Measurements from ENCODE around the gene LMNTD2. TPM values are rescaled to one million over a fixed set of nuclear protein-coding genes. Genes with fewer than 3 reads are reported as not detected.
A peak's percentile ranks its signal among the peaks of the same experiment; 100 is the strongest.

Gene LMNTD2
- total RNA-seq, 1 experiment from 2014 or later: 4.0 TPM

DNA sequence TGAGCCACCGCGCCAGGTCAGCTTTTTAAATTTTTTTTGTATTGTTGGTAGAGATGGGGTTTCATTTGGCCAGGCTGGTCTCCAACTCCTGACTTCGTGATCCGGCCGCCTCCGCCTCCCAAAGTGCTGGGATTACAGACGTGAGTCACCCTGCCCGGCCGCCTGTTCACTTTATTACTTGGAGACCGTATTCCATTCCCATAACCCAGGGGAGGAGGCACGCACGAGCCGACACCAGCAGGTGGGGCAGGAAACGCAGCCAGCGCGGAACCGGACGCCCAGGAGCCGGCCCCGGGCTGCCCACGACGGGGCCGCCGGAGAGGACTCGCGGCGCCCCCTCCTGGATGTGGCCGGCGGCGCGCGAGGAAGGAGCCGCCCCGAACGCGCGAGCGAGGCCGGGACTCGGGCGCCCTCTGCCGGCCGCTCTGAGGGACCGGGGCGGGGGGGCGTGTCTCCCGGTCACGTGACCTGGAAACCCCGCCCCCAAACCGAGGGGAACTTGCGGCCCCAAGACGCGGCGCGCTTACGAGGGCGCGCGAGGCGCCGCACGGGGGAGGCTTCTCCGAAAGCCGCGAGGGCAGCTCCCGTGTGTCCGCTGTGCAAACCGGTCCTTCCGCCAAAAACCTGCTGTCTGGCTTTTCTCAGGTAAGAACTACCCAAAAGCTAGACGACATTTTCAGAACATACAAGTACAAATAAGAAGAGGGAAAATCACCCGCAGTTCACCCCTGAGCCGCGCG lies 41.9 kb downstream of the LMNTD2 start (continued):
- TF ChIP-seq, protein P1, sequence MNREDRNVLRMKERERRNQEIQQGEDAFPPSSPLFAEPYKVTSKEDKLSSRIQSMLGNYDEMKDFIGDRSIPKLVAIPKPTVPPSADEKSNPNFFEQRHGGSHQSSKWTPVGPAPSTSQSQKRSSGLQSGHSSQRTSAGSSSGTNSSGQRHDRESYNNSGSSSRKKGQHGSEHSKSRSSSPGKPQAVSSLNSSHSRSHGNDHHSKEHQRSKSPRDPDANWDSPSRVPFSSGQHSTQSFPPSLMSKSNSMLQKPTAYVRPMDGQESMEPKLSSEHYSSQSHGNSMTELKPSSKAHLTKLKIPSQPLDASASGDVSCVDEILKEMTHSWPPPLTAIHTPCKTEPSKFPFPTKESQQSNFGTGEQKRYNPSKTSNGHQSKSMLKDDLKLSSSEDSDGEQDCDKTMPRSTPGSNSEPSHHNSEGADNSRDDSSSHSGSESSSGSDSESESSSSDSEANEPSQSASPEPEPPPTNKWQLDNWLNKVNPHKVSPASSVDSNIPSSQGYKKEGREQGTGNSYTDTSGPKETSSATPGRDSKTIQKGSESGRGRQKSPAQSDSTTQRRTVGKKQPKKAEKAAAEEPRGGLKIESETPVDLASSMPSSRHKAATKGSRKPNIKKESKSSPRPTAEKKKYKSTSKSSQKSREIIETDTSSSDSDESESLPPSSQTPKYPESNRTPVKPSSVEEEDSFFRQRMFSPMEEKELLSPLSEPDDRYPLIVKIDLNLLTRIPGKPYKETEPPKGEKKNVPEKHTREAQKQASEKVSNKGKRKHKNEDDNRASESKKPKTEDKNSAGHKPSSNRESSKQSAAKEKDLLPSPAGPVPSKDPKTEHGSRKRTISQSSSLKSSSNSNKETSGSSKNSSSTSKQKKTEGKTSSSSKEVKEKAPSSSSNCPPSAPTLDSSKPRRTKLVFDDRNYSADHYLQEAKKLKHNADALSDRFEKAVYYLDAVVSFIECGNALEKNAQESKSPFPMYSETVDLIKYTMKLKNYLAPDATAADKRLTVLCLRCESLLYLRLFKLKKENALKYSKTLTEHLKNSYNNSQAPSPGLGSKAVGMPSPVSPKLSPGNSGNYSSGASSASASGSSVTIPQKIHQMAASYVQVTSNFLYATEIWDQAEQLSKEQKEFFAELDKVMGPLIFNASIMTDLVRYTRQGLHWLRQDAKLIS (CRISPR knock-in tag; IDR thresholded peaks at IDR 0.05; ENCODE audit: borderline replicate concordance): 0 out of 2 replicates have a peak, but pooled peaks have one; percentile 36
- TF ChIP-seq, protein P2, sequence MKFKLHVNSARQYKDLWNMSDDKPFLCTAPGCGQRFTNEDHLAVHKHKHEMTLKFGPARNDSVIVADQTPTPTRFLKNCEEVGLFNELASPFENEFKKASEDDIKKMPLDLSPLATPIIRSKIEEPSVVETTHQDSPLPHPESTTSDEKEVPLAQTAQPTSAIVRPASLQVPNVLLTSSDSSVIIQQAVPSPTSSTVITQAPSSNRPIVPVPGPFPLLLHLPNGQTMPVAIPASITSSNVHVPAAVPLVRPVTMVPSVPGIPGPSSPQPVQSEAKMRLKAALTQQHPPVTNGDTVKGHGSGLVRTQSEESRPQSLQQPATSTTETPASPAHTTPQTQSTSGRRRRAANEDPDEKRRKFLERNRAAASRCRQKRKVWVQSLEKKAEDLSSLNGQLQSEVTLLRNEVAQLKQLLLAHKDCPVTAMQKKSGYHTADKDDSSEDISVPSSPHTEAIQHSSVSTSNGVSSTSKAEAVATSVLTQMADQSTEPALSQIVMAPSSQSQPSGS (CRISPR knock-in tag; IDR thresholded peaks at IDR 0.05; ENCODE audit: borderline replicate concordance, low read depth): no peak
- TF ChIP-seq FOXJ3 (CRISPR knock-in tag; IDR thresholded peaks at IDR 0.05; ENCODE audit: borderline replicate concordance) (no peak), JUN (CRISPR knock-in tag; IDR thresholded peaks at IDR 0.05) (peak; percentile 87; the same call in 1 of the 2 replicates), ZNF671 (CRISPR knock-in tag; IDR thresholded peaks at IDR 0.05) (no peak), KAT7 (CRISPR knock-in tag; IDR thresholded peaks at IDR 0.05; ENCODE audit: borderline replicate concordance) (no peak), JAZF1 (CRISPR knock-in tag; IDR thresholded peaks at IDR 0.05) (no peak), ZNF263 (CRISPR knock-in tag; IDR thresholded peaks at IDR 0.05; ENCODE audit: low read depth) (no peak), ATF1 (CRISPR knock-in tag; IDR thresholded peaks at IDR 0.05) (peak; percentile 61; the same call in 1 of the 2 replicates), ZNF232 (CRISPR knock-in tag; IDR thresholded peaks at IDR 0.05) (0 out of 2 replicates have a peak, but pooled peaks have one; percentile 71), EMX1 (CRISPR knock-in tag; IDR thresholded peaks at IDR 0.05) (0 out of 2 replicates have a peak, but pooled peaks have one; percentile 55), GTF2I (CRISPR knock-in tag; conservative IDR thresholded peaks at IDR 0.05) (no peak), IRF2 (CRISPR knock-in tag; IDR thresholded peaks at IDR 0.05; ENCODE audit: borderline replicate concordance, low read depth) (no peak), ESRRA (CRISPR knock-in tag; IDR thresholded peaks at IDR 0.05; ENCODE audit: borderline replicate concordance) (no peak), ELF4 (CRISPR knock-in tag; IDR thresholded peaks at IDR 0.05; ENCODE audit: low read depth) (no peak), ZBTB21 (CRISPR knock-in tag; IDR thresholded peaks at IDR 0.05; ENCODE audit: borderline replicate concordance) (peak; percentile 73; the same call in 1 of the 2 replicates), TP53 (CRISPR knock-in tag; IDR thresholded peaks at IDR 0.05) (no peak), CREB1 (CRISPR knock-in tag; IDR thresholded peaks at IDR 0.05) (peak; percentile 53; the same call in 1 of the 2 replicates), ZNF138 (CRISPR knock-in tag; conservative IDR thresholded peaks at IDR 0.05) (0 out of 2 replicates have a peak, but pooled peaks have one; percentile 61), SOX15 (CRISPR knock-in tag; IDR thresholded peaks at IDR 0.05) (no peak), ZNF317 (CRISPR knock-in tag; IDR thresholded peaks at IDR 0.05; ENCODE audit: borderline replicate concordance, low read depth) (no peak), TEAD4 (CRISPR knock-in tag; IDR thresholded peaks at IDR 0.05) (peak; percentile 64; the same call in 1 of the 2 replicates), ZNF416 (CRISPR knock-in tag; IDR thresholded peaks at IDR 0.05) (no peak)
- TF ChIP-seq, protein P3, sequence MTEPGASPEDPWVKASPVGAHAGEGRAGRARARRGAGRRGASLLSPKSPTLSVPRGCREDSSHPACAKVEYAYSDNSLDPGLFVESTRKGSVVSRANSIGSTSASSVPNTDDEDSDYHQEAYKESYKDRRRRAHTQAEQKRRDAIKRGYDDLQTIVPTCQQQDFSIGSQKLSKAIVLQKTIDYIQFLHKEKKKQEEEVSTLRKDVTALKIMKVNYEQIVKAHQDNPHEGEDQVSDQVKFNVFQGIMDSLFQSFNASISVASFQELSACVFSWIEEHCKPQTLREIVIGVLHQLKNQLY (CRISPR knock-in tag; IDR thresholded peaks at IDR 0.05): no peak
- TF ChIP-seq, protein P4, sequence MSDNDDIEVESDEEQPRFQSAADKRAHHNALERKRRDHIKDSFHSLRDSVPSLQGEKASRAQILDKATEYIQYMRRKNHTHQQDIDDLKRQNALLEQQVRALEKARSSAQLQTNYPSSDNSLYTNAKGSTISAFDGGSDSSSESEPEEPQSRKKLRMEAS (CRISPR knock-in tag; IDR thresholded peaks at IDR 0.05): peak; percentile 97
- TF ChIP-seq, protein P5, sequence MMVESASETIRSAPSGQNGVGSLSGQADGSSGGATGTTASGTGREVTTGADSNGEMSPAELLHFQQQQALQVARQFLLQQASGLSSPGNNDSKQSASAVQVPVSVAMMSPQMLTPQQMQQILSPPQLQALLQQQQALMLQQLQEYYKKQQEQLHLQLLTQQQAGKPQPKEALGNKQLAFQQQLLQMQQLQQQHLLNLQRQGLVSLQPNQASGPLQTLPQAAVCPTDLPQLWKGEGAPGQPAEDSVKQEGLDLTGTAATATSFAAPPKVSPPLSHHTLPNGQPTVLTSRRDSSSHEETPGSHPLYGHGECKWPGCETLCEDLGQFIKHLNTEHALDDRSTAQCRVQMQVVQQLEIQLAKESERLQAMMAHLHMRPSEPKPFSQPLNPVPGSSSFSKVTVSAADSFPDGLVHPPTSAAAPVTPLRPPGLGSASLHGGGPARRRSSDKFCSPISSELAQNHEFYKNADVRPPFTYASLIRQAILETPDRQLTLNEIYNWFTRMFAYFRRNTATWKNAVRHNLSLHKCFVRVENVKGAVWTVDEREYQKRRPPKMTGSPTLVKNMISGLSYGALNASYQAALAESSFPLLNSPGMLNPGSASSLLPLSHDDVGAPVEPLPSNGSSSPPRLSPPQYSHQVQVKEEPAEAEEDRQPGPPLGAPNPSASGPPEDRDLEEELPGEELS (CRISPR knock-in tag; IDR thresholded peaks at IDR 0.05): no peak; the same call in none of the 2 replicates
- TF ChIP-seq, protein P6, sequence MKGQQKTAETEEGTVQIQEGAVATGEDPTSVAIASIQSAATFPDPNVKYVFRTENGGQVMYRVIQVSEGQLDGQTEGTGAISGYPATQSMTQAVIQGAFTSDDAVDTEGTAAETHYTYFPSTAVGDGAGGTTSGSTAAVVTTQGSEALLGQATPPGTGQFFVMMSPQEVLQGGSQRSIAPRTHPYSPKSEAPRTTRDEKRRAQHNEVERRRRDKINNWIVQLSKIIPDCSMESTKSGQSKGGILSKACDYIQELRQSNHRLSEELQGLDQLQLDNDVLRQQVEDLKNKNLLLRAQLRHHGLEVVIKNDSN (CRISPR knock-in tag; IDR thresholded peaks at IDR 0.05): peak; percentile 91
- TF ChIP-seq, protein P7, sequence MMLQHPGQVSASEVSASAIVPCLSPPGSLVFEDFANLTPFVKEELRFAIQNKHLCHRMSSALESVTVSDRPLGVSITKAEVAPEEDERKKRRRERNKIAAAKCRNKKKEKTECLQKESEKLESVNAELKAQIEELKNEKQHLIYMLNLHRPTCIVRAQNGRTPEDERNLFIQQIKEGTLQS (CRISPR knock-in tag; conservative IDR thresholded peaks at IDR 0.05): no peak
- TF ChIP-seq, protein P8, sequence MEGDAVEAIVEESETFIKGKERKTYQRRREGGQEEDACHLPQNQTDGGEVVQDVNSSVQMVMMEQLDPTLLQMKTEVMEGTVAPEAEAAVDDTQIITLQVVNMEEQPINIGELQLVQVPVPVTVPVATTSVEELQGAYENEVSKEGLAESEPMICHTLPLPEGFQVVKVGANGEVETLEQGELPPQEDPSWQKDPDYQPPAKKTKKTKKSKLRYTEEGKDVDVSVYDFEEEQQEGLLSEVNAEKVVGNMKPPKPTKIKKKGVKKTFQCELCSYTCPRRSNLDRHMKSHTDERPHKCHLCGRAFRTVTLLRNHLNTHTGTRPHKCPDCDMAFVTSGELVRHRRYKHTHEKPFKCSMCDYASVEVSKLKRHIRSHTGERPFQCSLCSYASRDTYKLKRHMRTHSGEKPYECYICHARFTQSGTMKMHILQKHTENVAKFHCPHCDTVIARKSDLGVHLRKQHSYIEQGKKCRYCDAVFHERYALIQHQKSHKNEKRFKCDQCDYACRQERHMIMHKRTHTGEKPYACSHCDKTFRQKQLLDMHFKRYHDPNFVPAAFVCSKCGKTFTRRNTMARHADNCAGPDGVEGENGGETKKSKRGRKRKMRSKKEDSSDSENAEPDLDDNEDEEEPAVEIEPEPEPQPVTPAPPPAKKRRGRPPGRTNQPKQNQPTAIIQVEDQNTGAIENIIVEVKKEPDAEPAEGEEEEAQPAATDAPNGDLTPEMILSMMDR (IDR thresholded peaks at IDR 0.05): peak; percentile 98

Measured in WTC11 (cell line).